SK-N-SH (cell line): ENCODE data around the gene PRRX2.

Experiments used
- EP300 ChIP-seq, 2 experiments: IDR thresholded peaks; 2 replicates each; pipeline versions ENCODE4 v1.4.0 to v1.6.1; 2012; ENCODE audit warnings: borderline replicate concordance in 1 of 2, low read depth in 1 of 2, low read length in 1 of 2
- POLR2AphosphoS5 ChIP-seq: IDR thresholded peaks from 2 replicates; pipeline ENCODE4 v1.6.1; 2012; ENCODE audit warnings: low read depth, low read length
- RAD21 ChIP-seq: IDR thresholded peaks from 2 replicates; pipeline ENCODE4 v1.6.1; 2012; ENCODE audit warnings: mild to moderate bottlenecking, low read length
- YY1 ChIP-seq: IDR thresholded peaks from 2 replicates; pipeline ENCODE4 v1.4.0; 2012; ENCODE audit warnings: low read depth, mild to moderate bottlenecking
- TF ChIP-seq, protein P1 (sequence below): fragments of 200-600 bp; sonication (generic); IDR thresholded peaks from 2 replicates; pipeline ENCODE4 v1.6.1; 2017; ENCODE audit warnings: antibody characterized with exemption, mild to moderate bottlenecking, moderate library complexity
- TF ChIP-seq, protein P2 (sequence below): IDR thresholded peaks from 2 replicates; pipeline ENCODE4 v1.4.0; 2012; ENCODE audit warnings: low read depth
- TF ChIP-seq, protein P3 (sequence below): IDR thresholded peaks from 2 replicates; pipeline ENCODE4; 2012
- TF ChIP-seq, protein P4 (sequence below): IDR thresholded peaks from 2 replicates; pipeline ENCODE4 v1.6.1; 2012; ENCODE audit warnings: mild to moderate bottlenecking, low read depth, low read length, moderate library complexity
- TF ChIP-seq, protein P5 (sequence below): fragments of 150-350 bp; IDR thresholded peaks from 2 replicates; pipeline ENCODE4 v1.6.1; 2017; ENCODE audit warnings: antibody characterized with exemption, low read length, low read depth, borderline replicate concordance

DNA sequence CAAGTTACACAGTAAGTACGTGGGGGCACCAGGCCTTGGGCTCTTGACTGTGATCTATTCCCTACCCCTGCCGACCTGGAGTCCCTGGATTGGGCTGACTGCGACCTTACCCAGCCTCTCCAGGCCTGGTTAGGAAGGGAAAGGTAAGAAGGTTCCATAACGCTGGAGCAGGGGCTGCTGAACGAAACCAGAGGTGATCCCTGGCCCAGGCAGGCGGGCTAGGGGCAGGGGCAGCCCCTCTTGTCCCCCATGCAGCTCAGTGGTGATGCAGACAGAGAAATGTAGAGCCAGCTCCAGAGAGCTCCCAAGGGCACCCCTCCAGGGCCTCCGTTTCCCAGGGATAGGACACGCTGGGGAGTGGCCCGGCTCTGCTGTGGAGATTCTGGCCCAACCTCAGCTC is 14.1 kb downstream of the PRRX2 start:
- TF ChIP-seq, protein P1, sequence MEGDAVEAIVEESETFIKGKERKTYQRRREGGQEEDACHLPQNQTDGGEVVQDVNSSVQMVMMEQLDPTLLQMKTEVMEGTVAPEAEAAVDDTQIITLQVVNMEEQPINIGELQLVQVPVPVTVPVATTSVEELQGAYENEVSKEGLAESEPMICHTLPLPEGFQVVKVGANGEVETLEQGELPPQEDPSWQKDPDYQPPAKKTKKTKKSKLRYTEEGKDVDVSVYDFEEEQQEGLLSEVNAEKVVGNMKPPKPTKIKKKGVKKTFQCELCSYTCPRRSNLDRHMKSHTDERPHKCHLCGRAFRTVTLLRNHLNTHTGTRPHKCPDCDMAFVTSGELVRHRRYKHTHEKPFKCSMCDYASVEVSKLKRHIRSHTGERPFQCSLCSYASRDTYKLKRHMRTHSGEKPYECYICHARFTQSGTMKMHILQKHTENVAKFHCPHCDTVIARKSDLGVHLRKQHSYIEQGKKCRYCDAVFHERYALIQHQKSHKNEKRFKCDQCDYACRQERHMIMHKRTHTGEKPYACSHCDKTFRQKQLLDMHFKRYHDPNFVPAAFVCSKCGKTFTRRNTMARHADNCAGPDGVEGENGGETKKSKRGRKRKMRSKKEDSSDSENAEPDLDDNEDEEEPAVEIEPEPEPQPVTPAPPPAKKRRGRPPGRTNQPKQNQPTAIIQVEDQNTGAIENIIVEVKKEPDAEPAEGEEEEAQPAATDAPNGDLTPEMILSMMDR = no peak
- TF ChIP-seq YY1 (no peak), EP300 (IDR thresholded peaks at IDR 0.05; ENCODE audit: borderline replicate concordance in 1 of 2, low read depth in 1 of 2, low read length in 1 of 2) (no peak), RAD21 (no peak), POLR2AphosphoS5 (no peak)
- TF ChIP-seq, protein P2, sequence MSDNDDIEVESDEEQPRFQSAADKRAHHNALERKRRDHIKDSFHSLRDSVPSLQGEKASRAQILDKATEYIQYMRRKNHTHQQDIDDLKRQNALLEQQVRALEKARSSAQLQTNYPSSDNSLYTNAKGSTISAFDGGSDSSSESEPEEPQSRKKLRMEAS = no peak
- TF ChIP-seq, protein P3, sequence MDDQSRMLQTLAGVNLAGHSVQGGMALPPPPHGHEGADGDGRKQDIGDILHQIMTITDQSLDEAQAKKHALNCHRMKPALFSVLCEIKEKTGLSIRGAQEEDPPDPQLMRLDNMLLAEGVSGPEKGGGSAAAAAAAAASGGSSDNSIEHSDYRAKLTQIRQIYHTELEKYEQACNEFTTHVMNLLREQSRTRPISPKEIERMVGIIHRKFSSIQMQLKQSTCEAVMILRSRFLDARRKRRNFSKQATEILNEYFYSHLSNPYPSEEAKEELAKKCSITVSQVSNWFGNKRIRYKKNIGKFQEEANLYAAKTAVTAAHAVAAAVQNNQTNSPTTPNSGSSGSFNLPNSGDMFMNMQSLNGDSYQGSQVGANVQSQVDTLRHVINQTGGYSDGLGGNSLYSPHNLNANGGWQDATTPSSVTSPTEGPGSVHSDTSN = no peak
- TF ChIP-seq, protein P4, sequence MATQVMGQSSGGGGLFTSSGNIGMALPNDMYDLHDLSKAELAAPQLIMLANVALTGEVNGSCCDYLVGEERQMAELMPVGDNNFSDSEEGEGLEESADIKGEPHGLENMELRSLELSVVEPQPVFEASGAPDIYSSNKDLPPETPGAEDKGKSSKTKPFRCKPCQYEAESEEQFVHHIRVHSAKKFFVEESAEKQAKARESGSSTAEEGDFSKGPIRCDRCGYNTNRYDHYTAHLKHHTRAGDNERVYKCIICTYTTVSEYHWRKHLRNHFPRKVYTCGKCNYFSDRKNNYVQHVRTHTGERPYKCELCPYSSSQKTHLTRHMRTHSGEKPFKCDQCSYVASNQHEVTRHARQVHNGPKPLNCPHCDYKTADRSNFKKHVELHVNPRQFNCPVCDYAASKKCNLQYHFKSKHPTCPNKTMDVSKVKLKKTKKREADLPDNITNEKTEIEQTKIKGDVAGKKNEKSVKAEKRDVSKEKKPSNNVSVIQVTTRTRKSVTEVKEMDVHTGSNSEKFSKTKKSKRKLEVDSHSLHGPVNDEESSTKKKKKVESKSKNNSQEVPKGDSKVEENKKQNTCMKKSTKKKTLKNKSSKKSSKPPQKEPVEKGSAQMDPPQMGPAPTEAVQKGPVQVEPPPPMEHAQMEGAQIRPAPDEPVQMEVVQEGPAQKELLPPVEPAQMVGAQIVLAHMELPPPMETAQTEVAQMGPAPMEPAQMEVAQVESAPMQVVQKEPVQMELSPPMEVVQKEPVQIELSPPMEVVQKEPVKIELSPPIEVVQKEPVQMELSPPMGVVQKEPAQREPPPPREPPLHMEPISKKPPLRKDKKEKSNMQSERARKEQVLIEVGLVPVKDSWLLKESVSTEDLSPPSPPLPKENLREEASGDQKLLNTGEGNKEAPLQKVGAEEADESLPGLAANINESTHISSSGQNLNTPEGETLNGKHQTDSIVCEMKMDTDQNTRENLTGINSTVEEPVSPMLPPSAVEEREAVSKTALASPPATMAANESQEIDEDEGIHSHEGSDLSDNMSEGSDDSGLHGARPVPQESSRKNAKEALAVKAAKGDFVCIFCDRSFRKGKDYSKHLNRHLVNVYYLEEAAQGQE = no peak
- TF ChIP-seq, protein P5, sequence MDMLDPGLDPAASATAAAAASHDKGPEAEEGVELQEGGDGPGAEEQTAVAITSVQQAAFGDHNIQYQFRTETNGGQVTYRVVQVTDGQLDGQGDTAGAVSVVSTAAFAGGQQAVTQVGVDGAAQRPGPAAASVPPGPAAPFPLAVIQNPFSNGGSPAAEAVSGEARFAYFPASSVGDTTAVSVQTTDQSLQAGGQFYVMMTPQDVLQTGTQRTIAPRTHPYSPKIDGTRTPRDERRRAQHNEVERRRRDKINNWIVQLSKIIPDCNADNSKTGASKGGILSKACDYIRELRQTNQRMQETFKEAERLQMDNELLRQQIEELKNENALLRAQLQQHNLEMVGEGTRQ = no peak
